Measurements from ENCODE around the gene FRS2. TPM values are rescaled to one million over a fixed set of nuclear protein-coding genes. Genes with fewer than 3 reads are reported as not detected.

FRS2 gene
- 10 to 100 TPM; 46.6 to 64.7 (median 55.6) TPM for total RNA-seq

GRCh38 chr12:69470189-69471075, at the start of gene FRS2:
TSS of gene FRS2 (plus strand) at chr12:69470388. CDS start at chr12:69569031, 98,643 bp downstream.
- TF ChIP-seq CTCF (IDR thresholded peaks at IDR 0.05; ENCODE audit: low read depth), result no peak

- TF ChIP-seq CTCF (IDR thresholded peaks at IDR 0.05; ENCODE audit: low read depth), result no peak
These were observed 48.6 kb upstream of the FRS2 start for GRCh38 chr12:69421548-69421947.

- TF ChIP-seq CTCF (IDR thresholded peaks at IDR 0.05; ENCODE audit: low read depth), result no peak
These were observed 46.9 kb upstream of the FRS2 start for GRCh38 chr12:69423037-69423905.

GRCh38 chr12:69425417-69425816, 44.8 kb upstream of the FRS2 start:
- TF ChIP-seq CTCF (IDR thresholded peaks at IDR 0.05; ENCODE audit: low read depth), result no peak

GRCh38 chr12:69428351-69429073, 41.7 kb upstream of the FRS2 start:
- no peak for TF ChIP-seq CTCF (IDR thresholded peaks at IDR 0.05; ENCODE audit: low read depth)

- no peak for TF ChIP-seq CTCF (IDR thresholded peaks at IDR 0.05; ENCODE audit: low read depth)
These were observed 39.1 kb upstream of the FRS2 start for GRCh38 chr12:69430942-69431590.
